ENCODE data around the gene LRRN4. TPM values are rescaled to one million over a fixed set of nuclear protein-coding genes. Genes with fewer than 3 reads are reported as not detected.

The LRRN4 gene
- total and polyA plus RNA-seq, 9 of the 15 experiments (the other 6 are each of a cell fraction or from before 2014, with no cell fraction given) = not detected

- Histone ChIP-seq H3K9me3 (replicated peaks; ENCODE audit: control insufficient read depth, insufficient read depth, low read depth, low read length) (peaks cover 3% of the 10 kb centered on the region; the same call in 1 of the 2 replicates), H3K9me1 (ENCODE audit: control insufficient read depth, insufficient read depth, low read length) (no peaks in the 10 kb centered on the region), H4K20me1 (replicated peaks; ENCODE audit: control insufficient read depth, insufficient read depth, low read length) (no peaks in the 10 kb centered on the region), H3K79me2 (ENCODE audit: control insufficient read depth, insufficient read depth, low read length) (peaks cover 31% of the 10 kb centered on the region), H3K27ac (ENCODE audit: extremely low read depth, low read depth, low read length) (no peak overlapping the region), H3K4me1 (replicated peaks in 1 of 2; ENCODE audit: control insufficient read depth in 2 of 2, insufficient read depth in 2 of 2, low read length in 2 of 2) (peaks cover 3 to 14% of the 10 kb centered on the region in 2 experiments; a peak in 4 of 5 replicates), H3K4me3 (no peak overlapping the region), H2AFZ (ENCODE audit: low read depth, low read length) (no peak overlapping the region), H3K4me2 (ENCODE audit: insufficient read depth, low read length) (no peak overlapping the region), H3K36me3 (ENCODE audit: control insufficient read depth, insufficient read depth, low read length) (peaks cover 56% of the 10 kb centered on the region), H3K27me3 (ENCODE audit: control insufficient read depth in 2 of 2, insufficient read depth in 2 of 2, low read length in 2 of 2) (no peaks in the 10 kb centered on the region), H3K9ac (ENCODE audit: insufficient read depth in 1 of 2, low read depth in 2 of 2, low read length in 2 of 2) (no peak overlapping the region)
- DNase-seq (ENCODE audit: extremely low read depth in 1 of 4, low spot score in 3 of 4) (no peak), FAIRE-seq (no peak), ATAC-seq (no peak)
- TF ChIP-seq PATZ1 (CRISPR knock-in tag; IDR thresholded peaks at IDR 0.05; ENCODE audit: borderline replicate concordance) = no peak
- TF ChIP-seq MAFG (tag; conservative IDR thresholded peaks at IDR 0.05) = no peak
- no peak for TF ChIP-seq ZNF197 (CRISPR knock-in tag; IDR thresholded peaks at IDR 0.05; ENCODE audit: low read depth)
- no peak for TF ChIP-seq LCOR (CRISPR knock-in tag; IDR thresholded peaks at IDR 0.05)
- TF ChIP-seq EZH2 (IDR thresholded peaks at IDR 0.05; ENCODE audit: borderline replicate concordance, low read depth, low read length) = no peak
- no peak for TF ChIP-seq ZNF134 (CRISPR knock-in tag; conservative IDR thresholded peaks at IDR 0.05)
- no peak for TF ChIP-seq NFE2L1 (tag; IDR thresholded peaks at IDR 0.05; ENCODE audit: borderline replicate concordance, low read depth)
- TF ChIP-seq ZBTB7A (IDR thresholded peaks at IDR 0.05; ENCODE audit: borderline replicate concordance, control insufficient read depth, low read depth, low read length) = no peak
- no peak for TF ChIP-seq JUN (IDR thresholded peaks at IDR 0.05; ENCODE audit: borderline replicate concordance, low read depth, low read length)
- TF ChIP-seq JUN (CRISPR knock-in tag; IDR thresholded peaks at IDR 0.05; ENCODE audit: borderline replicate concordance) = no peak
- no peak for TF ChIP-seq TAF9B (IDR thresholded peaks at IDR 0.05; ENCODE audit: partially characterized antibody)
- no peak for TF ChIP-seq NELFE (IDR thresholded peaks at IDR 0.05; ENCODE audit: insufficient read depth, insufficient read length)
- no peak for TF ChIP-seq JUNB (CRISPR knock-in tag; conservative IDR thresholded peaks at IDR 0.05)
- no peak for TF ChIP-seq MTA2 (IDR thresholded peaks at IDR 0.05; ENCODE audit: low read depth)
- no peak for TF ChIP-seq EGR1 (conservative IDR thresholded peaks at IDR 0.05)
- no peak for TF ChIP-seq PHTF2 (CRISPR knock-in tag; IDR thresholded peaks at IDR 0.05)
- TF ChIP-seq PYGO2 (tag; IDR thresholded peaks at IDR 0.05) = no peak
- no peak for TF ChIP-seq NONO (IDR thresholded peaks at IDR 0.05; ENCODE audit: low read depth in 2 of 2, low read length in 1 of 2)
- no peak for TF ChIP-seq TSHZ1 (CRISPR knock-in tag; IDR thresholded peaks at IDR 0.05)
- no peak for TF ChIP-seq FIP1L1 (IDR thresholded peaks at IDR 0.05; ENCODE audit: low read depth, low read length, poor library complexity, severe bottlenecking)
- in situ Hi-C loops (cut with MboI) = no loop called here
- 80% methylated on average over 6 of the region's 6 CpGs for WGBS (ENCODE audit: insufficient coverage, low coverage, missing lambda C conversion rate)
- ChIA-PET CTCF (ENCODE audit: low intra/inter-chr PET ratio) (no interaction called here), POLR2A (interaction anchor here (1.2 kb wide), 1 partner anchor 18 kb away, joined by 3 read pairs; no protein-coding TSS in a partner anchor)
- BruUV-seq (replicated peaks) = no TSS peak
- intact Hi-C loops (cut with micrococcal nuclease) = no loop called here
Observed at GRCh38 chr20:6029538-6029937, 24.3 kb downstream of the LRRN4 start.
